OCI-M1 (cell line): ENCODE results near the gene SF1.
A peak's percentile ranks its signal among the peaks of the same experiment; 100 is the strongest.

Experiments
- DNase-seq: peaks from one replicate; lab custom pipeline; 2025; lab: John Stamatoyannopoulos, UW

The SF1 gene

DNA sequence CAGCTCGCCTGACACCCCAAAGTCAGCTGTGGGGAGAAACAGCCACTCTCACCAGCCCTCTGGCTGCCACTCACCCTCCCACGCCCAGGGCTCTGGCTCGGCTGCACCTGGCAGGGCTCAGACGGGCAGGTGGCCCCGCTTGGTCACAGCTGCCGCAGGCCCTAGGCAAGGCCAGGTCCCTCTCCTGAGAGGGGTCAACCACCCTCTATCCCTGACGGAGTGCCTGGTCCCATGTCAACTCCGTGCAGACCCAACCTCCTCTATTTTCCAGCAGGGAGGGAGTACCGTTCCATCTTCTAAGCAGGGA lies 22.8 kb upstream of the SF1 start:
- DNase-seq: no peak

DNA sequence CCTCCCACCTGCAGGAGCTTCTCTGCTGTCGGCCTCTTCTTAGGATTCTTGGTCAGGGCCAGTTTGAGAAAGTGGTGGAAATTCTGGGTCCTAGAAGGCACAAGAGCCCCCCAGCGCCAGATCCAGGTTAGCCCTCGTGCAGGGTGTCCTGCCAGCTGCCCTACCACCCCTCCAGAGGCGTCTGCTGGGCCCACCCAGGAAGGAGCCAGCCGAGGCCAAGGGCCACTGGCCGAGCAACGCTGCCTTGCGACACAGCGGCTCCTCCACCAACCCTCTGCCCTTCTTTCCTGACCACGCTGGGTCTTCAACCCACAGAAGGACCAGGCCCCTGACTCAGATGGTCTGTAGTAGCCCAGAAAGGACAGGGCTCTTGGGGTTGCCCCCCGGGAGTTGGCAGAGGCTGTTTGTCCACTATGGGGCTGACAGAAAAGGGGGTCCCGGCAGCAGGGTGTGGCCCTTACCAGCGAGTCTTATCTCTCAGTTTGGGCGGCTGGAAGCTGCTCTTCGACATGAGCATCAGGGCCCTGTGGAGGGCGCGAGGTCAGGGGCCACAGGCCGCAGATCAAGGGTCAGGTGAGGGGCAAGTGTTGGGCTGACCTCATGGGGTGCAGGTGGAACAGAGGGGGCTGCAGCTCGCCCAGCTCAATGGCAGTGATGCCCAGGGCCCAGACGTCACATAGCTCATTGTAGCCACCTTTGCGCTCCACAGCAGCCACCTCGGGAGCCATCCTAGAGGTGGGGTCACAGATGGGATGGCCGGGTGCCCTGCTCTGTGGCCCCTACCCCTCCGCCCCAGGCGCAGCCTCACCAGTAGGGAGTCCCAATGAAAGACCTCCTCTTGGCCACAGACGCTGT lies 22.2 kb upstream of the SF1 start:
- DNase-seq: no peak

GRCh38 chr11:64799623-64800302 lies 21.4 kb upstream of the SF1 start:
- DNase-seq: peak; percentile 12

DNA sequence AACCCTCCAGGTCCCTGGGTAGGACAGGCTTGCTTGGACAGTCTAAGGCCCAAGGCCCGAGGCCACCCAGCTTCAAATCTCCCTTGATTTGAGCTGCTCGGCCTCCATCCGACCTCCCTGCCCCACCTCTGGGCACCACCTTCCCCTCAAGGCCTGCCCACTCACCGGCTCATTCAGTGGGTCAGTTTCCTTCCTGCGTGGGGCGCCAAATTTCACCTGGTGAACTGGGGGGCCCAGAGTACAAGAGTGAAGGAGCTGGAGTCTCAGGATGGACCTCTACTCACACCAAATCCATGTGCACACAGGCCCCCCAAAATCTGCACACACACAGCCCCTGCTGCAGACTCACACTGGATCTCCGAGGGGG lies 20.9 kb upstream of the SF1 start:
- DNase-seq: no peak

- DNase-seq: no peak
Observed at GRCh38 chr11:64796757-64797541, 18.6 kb upstream of the SF1 start.

DNA sequence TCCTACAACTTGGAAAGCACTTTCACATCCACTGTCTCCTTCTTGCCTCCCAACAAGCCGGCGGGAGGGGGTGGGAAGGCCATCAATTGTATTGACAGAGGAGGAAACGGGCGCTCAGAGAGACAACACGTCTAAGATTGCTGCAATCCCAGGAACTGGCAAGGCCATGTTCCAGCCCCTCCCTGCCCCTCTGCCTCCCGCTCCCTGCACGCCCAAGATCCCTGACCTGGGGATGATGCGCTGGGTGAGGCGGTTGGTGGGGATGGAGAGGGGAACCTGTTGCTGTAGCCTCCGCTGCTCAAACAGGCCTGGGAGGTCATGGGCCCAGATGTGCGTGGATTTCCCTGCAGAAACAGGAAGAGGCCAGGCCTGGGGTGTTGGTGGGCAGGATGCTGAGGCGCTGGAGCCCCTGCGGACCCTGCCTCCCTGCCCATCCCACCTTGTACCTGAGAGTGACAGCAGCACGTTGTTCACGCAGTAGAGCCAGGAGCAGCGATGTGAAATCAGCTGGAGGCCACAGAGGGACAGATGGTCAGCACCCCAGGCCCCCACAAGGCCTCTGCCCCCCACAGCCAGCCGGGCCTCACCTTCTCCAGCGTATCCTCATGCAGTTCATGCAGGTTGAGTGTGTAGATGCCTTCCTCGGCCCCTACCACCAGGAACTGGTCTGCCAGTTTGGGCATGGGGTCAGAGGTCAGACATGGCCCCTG lies 17.9 kb upstream of the SF1 start:
- DNase-seq: no peak

DNA sequence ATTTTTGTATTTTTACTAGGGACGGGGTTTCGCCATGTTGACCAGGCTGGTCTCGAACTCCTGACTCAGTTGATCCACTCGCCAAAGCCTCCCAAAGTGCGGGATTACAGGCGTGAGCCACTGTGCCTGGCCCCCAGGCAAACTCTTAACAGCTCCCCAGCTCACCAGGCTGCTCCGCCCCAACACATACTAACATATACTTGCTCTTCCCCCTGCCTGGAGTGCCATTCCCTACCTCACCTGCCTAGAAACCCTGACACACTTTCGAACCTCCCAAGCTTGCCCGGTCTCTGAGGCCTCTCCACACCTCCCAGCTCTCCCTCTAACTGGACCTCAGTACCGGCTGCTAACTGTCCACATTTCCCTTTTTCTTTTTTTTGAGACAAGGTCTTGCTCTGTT lies 16.2 kb upstream of the SF1 start:
- no peak for DNase-seq

DNA sequence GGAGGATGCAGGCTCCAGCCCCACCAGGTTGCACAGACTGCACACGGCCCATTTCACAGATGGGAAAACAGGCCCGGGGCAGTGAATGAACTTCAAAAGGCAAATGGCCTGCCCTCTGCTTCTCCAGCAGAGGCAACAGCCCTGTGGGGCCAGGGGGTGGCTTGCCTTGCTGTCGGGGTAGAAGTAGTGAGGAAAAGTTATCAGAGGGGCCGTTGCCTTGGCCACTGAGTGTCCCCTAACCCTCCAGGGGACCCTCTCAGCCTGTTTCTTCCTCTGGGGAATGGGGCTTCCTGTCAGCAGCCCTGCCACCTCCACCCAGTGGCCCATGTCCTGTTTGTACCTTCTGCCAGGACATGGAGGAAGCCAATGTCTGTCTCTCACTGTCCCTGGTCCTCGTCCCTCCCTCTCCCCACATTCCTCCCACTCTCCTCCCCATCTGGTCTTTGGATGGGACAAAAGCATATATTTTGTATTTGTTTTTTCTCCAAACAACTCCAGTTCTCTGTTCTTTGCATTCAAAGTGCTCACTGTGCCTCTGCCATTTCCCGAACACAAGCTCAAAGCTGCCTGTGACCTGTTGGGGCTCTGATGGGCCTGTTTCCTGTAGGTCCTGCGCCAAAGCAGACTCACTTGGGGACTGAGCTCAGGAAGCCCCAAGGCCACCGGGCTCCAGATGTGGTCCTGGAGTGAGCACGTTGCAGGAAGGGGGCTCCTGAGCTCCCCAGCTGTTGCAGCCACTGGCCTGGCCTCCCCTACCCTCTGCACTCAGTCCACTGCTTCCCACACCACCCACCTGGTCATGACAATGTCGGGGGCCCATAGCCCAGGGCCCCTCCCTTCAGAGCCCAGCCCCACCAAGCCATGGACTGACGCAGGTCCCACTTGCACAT lies 15.2 kb upstream of the SF1 start:
- DNase-seq: no peak

GRCh38 chr11:64792482-64792881 lies 14.1 kb upstream of the SF1 start:
- DNase-seq: no peak

- no peak for DNase-seq
Observed at GRCh38 chr11:64791781-64792291, 13.5 kb upstream of the SF1 start.

- no peak for DNase-seq
Observed at GRCh38 chr11:64790205-64791095, 12.1 kb upstream of the SF1 start.

GRCh38 chr11:64789331-64790204 lies 11.2 kb upstream of the SF1 start:
- DNase-seq: no peak

DNA sequence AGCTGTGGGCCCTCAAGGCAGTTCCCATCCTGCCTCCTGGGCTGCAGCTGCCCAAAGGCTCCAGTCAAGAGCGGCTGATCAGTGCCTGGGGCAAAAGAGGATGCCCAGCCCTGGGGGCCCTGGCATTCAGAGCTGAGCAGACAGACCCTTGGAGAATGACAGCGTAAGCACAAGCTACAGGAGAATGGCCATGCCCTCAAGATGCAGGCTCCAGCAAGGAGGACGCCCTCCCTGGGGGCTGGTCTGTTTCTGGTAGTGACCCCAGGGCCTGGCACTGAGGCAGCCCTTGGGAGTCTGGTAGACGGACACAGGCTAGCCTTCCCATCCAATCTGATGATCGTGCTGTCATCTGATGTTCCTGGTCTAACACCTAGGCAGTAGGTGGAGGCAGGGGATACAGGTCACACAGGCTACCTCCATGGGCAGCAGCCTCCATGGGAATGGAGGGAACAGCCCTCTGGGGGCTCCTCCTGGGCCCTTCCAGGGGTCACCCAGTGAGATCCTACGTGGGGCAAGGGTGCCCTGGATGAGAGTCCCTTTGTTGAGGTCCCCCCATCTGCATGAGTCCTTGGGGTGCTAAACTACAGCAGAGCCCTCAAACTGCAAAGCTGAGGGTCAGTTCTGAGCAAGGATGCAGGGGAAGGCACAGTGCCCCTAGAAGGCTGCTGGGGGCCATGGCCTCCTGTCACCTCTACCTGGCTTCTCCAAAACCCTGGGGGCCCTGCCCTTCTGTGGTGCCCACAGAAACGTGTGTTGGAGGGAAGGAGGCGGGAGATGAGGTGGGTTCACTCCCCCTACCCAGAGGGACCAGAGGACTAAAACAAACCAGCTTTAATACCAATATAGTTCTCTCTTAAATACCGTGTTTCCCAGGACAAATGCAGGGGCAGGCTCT lies 10.2 kb upstream of the SF1 start:
- DNase-seq: no peak

- DNase-seq: peak; percentile 75
Observed at GRCh38 chr11:64787526-64788320, 9.4 kb upstream of the SF1 start.

DNA sequence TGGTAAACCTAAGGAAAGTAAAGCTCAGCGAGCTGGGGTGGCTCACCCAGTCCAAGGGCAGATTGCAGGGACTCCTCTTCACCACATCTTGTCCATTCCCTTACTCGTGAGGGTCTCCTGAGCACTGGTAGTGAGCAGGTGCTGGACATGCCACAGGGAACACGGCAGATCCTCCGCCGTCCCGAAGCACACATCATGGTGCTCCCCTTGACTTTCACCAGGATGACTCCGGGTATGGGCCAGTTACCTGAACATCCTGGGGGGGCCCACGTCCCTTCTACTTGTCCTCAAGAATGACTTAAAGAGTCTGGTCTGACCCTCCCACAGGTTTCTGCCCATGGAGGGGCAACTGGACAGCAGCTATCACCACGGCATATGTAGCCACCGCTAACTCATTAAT lies 8.0 kb upstream of the SF1 start:
- no peak for DNase-seq

DNA sequence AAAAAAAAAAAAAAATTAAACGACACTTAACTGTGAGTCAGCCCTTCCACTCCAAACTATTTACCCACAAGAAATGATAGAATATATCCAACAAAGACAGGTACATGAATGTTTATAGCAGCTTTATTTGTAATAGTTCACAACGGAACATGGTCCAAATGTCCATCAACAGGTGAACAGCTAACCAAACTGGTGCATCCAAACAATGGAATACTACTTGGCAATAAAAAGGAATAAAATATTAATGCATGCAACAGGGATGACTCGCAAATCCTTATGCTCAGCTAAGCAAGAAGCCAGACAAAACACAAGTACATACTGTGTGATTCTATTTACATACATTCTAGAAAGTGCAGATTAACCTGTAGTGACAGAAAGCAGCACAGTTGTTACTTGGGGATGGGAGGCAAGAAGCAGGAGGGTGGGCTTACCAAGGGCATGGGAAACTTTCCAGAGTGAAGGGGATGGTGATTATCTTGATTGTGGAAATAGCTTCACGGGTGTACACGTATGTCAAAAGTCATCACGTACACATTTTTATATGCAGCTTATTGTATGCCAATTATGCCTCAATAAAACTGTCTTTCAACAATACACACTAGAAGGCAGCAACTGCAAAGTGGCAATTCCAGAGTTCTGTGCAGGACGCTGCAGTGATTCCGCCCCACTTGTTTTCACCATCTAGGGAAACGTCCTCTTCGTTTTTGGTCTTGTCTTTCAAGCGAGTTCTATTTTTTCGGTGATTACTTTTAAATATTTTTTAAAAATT lies 6.7 kb upstream of the SF1 start:
- DNase-seq: no peak

- no peak for DNase-seq
Observed at GRCh38 chr11:64778223-64778472, 194 bp downstream of the SF1 start.
